Ammon's horn (tissue), 1 donor: Measurements from ENCODE around the gene KIF20B.
A peak's percentile ranks its signal among the peaks of the same experiment; 100 is the strongest.
"Not testable (repeated sequence)": the region's sequence is repeated elsewhere in the genome, so short reads cannot be mapped to it uniquely, and the experiment has no call there.

Experiments
- DNase-seq: peaks from one replicate; pipeline ENCODE4 v3.0.0-alpha.2; 2016; ENCODE audit warnings: low spot score

KIF20B gene

DNA sequence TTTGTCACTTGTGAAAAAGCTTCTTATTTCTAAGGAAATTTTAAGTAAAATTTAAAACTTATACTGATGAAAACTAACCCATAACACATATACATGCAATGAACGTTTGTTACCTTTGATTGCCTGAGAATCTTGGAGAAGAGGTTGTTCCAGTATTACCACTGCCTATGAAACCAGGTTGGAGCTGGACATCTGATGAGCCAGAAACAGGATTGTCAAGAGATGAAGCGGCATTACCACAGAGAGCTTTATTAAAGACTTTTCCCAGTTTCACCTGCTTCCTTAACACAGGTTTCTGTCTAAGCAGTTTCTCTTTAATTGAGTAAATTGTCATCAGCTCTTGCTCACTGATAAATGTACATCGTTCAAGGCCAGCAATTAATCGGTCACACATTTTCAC is 9.0 kb upstream of the KIF20B start:
- DNase-seq, result no peak

DNA sequence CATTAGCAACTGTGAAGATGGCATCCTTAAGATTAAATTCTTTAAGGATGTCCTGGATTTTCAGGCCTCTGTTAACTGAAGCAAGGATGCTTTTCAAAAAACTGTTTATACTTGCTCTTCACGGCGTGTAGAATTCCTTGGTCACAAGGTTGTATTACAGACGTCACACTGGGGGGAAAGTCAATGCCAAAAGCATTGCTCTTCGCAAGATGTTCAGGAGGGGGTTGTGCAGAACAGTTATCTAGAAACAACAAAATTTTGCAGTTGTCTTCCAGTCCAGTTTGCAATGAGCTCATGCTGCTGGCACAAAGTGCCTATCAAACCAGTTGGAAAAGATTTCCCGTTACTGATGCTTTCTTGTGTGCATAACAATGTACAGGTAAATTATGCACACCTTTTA is 8.2 kb upstream of the KIF20B start:
- no peak for DNase-seq

DNA sequence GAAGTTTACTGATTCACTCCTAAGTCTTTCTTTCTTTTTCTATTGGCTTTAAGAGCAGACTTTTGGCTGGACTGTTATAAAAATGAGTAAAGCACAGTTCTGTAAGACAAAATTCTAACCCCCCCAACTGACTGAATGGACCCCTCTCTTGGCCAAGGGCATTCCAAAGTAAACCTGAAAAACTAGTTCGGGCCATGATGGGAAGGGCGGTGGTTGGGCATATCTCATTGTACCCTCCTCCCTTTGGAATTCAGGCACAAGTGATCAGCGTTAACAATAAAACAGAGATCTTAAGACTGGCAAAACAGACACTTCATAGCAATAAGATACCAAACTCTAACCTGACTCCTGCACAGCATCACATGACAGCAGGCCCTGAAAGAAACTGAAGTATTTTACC is 6.1 kb upstream of the KIF20B start:
- DNase-seq, result no peak

DNA sequence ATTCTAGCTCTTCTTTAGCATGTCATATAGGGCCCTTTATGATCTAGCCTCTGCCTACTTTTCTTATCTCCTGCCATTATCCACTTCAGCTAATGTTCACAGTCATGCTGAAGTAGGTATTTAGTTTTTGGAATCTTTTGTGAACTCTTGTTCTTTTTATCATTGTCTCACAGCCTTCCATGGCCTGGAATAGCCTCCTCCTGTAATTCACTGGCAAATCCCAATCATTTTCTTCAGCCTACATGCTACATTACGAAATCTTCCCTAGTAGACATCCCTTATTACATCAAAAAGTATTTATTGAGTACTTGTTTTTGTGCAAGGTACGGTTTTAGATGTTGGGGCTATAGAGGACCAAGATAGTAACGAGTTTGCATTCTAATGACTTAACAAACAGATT is 3.4 kb upstream of the KIF20B start:
- DNase-seq, result no peak

DNA sequence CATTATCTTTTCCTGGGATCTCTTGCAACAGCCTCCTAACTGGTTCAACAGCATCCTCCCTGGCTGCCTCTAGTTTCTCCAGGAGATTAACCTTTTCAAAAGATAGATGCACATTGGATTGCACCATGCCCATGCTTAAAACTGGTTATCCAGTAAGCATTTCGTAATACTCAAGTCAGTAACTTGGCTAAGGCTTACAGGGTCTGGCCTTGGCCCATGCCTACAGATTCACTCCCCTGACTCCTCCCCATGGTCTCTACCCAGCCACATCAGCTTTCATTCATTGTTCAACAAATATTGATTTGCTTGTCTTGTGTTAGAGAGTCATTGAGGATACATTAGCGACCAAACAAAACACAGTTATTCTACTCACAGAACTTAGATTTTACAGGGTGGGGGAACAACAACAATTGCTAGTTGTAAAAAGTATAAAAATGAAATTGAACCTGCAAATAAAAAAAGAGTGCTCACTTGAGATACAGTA is 1.8 kb upstream of the KIF20B start:
- no peak for DNase-seq

DNA sequence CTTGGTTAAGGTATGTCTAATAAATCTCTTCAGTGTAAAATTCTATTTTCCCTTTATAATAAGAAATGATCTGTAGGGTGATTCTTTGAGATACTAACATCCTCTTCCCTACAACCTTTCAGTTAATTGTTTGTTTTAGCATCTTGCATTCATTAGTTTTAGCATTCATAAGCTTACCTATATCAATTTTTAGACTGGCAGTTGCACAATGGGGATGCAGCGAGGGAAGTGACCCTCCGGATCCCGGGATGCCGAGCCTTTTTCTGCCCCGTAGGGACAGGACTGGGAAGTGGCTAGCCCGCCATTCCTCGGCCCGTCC is 508 bp upstream of the KIF20B start:
- no peak for DNase-seq

DNA sequence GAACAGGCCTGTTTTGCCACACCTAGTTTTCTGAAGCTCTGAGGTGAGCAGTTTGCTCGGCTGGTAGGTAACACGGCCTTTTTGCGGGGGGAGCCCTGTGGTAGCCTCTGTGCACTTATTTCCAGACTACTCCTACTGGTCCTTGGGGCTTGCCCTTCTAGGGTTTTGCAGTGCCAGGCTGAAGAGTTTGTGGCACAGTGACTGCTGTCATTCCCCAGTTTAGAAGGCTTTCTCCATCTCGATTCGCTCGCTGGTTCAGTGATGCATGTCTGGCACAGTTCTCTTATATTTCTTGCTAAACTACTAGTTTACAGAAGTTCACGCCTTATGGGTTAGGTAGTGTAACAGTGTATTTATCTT is 711 bp downstream of the KIF20B start:
- DNase-seq, result no peak

DNA sequence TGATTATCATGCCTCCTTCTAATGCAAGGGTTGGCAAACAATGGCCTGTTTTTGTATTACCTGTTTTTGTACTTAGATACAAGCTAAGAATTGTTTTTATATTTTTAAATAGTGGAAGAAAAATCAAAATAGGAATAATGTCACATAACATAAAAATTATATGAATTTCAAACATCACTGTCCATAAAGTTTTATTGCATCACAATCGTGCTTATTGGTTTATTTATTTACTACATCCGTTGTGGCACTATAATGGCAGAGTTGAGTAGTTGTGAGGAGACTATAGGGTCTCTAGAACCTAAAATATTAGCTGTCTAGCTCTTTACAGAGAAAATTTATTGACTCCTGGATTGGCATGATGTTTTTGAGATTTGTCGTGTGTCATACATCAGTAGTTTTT is 4.1 kb downstream of the KIF20B start:
- DNase-seq, result no peak

DNA sequence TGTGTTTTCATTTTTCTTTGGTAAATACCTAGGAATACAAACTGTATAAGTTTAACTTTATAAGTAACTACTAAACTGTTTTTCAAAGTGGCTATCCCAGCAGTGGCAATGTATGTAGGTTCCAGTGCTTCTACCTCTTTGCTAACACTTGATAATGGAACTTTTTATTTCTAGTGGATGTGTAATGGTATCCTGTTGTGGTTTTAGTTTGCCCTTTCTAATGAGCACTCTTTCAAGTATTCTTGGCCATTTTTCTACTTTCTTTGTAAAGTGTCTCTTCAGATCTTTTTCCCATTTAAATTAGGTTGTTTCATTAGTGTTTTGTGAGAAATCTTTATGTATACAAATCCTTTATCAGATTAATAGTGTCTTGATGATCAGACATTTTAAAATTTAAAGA is 4.6 kb downstream of the KIF20B start:
- DNase-seq, result no peak

DNA sequence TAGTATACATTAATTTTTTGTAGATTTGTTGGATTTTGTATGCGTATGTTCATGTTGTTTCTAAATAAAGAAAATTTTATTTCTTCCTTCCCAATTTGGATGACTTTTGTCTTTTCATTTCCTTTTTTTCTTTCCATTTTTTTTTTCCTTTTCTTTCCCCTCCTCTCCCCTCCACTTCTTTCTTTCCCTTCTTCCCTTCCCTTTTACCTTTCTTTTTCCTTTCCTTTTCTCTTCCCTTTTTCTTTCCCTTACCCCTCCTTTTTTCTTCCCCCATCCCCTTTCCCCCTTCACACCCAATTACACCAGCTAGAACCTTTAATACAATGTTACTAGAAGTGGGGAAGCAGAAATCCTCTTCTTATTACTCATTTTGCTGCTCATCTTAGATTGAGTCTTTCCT is 6.0 kb downstream of the KIF20B start:
- no peak for DNase-seq

DNA sequence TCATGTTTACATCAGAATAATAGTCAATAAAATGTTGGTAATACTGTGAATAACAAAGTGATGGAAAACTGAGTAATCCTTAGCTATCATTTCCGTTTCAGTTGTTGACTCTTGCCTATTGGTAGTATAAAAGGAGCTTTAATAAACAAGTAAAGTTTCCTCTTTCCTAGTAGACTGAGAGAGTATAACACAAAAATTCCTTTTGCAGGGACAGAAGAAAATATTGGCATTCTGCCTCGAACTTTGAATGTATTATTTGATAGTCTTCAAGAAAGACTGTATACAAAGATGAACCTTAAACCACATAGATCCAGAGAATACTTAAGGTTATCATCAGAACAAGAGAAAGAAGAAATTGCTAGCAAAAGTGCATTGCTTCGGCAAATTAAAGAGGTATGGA is 9.4 kb downstream of the KIF20B start:
- DNase-seq, result no peak

DNA sequence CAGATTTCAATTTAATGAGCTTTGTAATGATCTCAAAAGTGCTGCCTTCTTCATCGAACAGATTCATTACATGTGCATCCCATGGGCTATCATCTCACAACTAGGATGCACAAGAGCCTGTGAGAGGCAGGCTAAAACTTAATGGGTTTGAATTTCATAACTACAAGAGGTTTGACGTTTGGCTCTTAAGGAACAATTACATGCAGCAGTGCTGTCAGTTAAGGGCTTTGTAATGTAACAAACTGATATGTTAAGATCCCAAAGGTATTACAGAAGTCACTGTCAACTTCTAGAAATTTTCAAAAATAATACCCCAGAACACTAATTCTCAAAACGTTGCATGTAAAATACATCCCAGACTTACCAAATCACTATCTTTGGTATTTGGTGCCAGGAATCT is 33.2 kb downstream of the KIF20B start:
- no peak for DNase-seq

DNA sequence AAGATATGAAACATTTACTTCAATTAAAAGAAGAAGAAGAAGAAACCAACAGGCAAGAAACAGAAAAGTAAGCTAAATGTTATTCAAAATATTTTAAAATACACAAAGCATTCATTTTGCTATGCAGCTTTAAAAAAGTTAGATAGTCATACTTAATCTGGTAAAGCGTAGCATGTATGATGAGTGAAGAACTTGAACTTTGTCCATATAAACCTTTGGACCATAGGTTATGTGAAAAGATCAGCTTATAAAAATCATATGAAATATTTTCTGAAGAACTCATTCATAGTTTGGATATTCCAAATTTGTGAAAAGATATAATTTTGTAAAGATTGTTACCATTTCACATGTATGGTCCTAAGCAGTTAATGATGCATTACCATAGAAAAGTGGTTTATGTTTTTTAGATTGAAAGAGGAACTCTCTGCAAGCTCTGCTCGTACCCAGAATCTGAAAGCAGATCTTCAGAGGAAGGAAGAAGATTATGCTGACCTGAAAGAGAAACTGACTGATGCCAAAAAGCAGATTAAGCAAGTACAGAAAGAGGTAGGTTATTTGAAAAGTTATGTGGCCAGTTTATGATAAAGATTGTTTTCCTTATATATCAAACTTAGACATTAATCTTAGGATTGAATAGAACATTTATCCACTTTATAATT is 37.3 kb downstream of the KIF20B start:
- peak; percentile 18 for DNase-seq

DNA sequence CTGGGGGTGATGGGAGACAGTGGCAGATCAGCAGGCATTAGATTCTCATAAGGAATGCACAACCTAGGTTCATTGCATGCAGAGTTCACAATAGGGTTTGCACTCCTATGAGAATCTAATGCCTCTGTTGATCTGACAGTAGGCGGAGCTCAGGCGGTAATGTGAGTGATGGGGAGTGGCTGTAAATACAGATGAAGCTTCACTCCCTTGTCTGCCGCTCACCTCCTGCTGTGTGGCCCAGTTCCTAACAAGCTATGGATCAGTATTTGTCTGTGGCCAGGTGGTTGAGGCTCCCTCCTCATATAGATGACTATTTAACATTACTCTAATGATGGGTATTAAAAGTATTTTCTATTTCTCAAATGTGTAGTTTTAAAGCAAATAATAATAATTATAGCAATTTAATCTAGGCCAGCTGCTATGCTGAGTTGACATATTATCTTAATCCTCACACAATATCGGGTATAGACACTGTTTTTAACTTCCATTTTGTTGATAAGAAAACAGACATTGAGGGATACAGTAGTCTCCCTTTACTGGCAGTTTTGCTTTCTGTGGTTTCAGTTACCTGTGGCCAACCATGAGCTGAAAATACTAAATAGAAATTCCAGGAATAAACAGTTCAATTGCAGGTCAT is 39.9 kb downstream of the KIF20B start:
- no peak for DNase-seq

DNA sequence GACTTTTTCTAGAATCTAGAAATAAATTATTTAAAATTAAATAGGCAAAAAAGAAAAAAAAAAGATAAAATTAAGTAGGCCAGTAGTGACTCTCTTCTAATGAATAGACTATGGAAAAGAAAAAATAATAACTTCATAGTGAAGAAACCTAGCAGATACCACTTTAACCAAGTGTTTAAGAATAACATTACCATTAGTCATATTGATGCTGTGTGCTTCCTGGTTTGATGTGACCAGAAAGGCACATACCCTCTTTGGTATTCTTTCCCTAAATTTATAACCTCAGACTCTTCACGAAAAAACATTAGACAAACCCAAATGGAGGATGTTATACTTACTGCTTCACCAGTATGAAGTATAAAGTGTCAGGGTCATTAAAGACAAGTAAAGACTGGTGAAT is 42.6 kb downstream of the KIF20B start:
- no peak for DNase-seq

DNA sequence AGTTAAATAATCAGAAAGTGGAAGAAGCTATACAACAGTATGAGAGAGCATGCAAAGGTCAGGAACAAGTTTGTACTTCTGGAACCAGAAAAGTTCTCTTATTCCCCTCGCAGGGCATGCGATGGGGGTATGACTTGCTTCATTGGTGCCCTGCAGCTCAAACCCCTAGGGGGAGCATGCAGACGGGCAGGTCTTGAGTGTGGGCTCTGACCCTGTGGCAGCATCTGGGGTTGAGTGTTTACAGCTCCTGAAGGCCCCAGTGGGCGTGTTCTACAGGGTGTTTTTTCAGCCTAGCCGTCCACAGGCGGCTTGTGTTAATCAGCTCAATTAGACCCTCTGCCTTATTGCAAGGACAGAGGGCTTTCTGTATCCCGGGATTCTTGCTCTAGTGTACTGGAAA is 44.5 kb downstream of the KIF20B start:
- no peak for DNase-seq

DNA sequence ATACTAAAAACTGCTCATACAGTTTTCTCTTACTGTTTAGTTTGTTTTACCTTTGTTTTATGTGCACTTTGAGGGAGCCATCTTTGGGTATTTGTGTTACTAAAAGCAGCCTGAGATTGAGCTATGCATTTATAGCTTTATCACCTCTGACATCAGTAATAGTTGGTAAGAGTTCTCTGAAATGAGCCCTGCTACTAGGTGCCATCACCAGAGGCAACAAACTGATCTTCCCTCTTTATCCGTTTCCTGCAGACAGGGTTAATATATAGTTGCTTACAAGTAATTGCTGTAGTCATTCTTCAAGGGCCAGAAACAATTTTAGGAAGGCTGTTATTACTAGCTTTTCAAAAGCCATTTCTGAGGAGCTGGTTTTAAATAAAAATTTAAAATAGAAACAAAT is 49.1 kb downstream of the KIF20B start:
- no peak for DNase-seq

DNA sequence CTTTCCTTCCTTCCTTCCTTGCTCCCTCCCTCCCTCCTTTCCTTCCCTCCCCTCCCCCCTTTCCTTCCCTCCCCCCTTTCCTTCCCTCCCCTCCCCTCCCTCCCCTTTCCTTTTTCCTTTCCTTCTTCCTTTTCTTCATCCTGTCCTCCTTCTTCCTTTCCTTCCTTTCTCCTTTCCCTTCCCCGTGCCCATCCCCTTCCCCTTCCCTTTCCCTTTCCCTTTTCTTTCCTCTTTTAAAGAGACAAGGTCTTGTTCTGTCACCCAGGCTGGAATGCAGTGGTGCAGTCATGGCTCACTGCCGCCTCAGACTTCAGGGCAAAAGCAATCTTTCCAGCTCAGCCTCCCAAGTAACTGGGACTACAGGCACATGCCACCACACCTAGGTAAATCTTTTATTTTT is 54.0 kb downstream of the KIF20B start:
- no peak for DNase-seq

DNA sequence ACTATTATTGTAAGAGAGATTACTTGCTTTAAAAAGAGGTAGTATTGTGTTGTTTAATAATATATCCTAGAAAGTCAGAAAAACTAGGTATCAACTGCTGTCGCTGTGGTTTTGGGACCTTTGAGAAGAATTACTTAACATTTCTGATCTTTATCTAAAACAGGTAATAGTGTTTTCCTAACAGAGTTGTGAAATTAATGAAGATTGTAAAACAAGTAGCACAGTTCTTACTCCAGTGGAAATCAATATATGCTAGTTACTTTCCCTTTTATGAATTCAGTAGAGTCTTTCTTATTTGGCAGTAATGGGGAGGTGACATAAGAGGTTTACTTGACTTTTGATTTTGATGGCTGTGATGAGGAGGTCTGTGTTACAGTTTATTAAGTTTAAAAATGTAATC is 58.1 kb downstream of the KIF20B start:
- no peak for DNase-seq

DNA sequence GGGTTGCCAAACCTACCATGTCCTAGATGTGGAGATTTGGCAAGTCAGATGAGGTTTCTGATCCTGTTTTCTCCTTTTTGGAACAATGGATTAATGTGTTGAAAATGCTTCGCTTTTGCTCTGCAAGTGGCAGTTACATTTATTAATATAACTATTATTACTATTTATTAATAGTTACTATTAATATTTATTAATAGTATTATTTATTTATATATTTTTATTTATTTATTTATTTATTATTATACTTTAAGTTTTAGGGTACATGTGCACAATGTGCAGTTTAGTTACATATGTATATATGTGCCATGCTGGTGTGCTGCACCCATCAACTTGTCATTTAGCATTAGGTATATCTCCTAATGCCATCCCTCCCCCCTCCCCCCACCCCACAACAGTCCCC is 62.3 kb downstream of the KIF20B start:
- not testable (repeated sequence) for DNase-seq

DNA sequence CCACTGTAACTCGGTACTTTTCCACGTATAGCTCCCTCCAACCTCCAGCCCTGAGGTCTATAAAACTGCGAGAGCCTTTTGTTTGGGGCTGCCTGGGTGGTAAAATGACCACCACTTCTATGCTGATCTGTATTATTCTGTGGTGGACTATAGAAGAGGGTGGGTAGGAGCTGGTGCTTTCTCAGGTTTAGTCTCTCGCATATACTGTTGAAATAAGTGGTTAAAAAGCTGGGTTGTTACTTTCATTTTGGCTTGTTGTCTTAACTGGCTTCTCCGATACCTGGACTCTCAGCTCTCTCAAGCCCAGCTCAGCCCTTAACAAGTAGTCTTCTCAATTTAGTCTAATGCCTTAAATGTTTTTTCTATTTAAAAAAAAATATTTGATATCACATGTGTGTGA is 70.3 kb downstream of the KIF20B start:
- DNase-seq, result no peak

DNA sequence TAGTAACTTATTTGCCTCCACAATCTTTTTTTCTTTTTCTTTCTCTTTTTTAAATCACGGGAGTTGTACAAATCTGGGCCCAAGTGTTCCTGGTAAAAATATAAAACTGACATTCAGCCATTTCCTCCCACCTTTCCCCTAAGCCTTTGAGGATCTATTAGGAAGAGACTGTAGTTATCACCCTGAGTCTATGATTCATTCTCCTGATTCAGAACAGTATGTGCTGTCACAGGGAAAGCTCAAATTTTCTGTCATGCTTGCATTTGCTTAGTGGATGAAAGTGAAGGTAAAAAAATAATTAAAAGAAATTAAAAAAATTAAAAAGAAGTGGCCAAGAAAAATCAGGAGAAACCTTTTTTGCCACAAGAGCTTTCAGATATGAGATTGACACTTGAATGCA is 71.7 kb downstream of the KIF20B start:
- peak; percentile 46 for DNase-seq

DNA sequence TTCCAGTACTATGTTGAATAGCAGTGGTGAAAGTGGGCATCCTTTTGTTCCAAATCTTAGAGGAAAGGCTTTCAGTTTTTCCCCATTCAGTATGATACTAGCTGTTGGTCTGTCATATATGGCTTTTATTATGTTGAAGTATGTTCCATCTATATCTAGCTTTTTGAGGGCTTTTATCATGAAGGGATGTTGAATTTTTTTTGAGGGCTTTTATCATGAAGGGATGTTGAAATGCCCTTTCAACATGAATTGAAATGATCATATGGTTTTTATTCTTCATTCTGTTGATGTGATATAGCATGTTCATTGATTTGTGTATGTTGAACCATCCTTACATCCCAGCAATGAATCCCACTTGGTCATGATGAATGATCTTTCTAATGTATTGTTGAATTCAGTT is 75.3 kb downstream of the KIF20B start:
- DNase-seq, result no peak

DNA sequence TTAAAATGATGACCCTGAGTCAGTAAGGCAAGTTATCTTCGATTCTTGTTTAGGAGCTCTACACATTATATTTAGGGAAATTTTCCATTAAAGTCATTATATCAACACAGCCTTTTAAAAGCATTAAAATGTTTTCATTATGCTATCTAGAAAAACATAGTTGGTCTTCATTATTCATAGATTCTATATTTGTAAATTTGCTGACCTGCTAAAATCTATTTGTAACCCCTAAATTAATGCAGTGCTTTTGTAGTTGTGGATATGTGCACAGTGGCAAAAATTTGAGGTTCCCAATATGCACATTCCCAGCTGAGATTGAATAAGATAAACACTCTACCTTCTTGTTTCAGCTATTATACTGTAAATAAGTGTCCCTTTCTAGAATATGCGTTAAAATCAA is 81.1 kb downstream of the KIF20B start:
- DNase-seq, result no peak

DNA sequence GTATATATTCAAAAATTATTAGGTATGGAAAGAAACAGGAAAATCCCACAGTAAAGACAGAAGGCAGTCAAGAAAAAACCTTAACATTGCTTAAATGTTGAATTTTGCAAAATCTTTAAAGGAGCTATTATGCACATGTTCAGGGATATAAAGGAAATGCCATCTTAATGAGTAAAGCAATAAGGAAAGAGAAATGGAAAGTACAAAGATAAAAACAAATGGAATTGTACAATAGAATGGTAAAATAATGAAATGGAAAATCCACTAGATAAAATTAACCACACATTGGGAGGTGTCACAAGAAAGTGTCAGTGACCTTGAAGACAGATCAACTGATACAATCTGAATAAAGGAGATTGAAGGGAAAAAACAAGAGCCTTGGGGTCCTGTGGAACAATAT is 82.0 kb downstream of the KIF20B start:
- no peak for DNase-seq
